GM19240 (cell line): ENCODE data around the gene DDN.

ENCODE experiments used
- DNase-seq: peaks from one replicate; pipeline ENCODE4 v3.0.0; 2011; ENCODE audit warnings: low spot score; ENCODE audit not compliant: insufficient read length

DDN gene

DNA sequence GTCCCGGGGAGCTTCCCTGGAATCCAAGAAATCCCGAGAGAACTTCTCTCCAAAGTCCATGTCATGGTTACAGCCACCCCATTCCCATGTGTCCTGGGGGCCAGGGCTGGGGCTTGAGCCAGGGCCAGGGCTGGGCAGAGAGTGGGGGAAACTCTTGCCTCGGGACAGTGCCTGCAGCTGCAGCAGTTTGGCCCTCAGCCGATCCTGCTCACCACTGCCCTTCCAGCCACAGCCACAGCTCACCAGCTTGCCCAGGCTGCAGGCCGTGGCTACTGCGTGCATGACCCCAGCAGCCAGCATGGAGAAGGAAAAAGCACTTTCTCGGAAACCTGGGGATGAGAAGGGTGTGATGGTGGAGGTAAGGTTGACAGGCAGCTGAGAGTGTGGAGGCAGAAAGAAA is 31.2 kb downstream of the DDN start:
- DNase-seq: no peak

DNA sequence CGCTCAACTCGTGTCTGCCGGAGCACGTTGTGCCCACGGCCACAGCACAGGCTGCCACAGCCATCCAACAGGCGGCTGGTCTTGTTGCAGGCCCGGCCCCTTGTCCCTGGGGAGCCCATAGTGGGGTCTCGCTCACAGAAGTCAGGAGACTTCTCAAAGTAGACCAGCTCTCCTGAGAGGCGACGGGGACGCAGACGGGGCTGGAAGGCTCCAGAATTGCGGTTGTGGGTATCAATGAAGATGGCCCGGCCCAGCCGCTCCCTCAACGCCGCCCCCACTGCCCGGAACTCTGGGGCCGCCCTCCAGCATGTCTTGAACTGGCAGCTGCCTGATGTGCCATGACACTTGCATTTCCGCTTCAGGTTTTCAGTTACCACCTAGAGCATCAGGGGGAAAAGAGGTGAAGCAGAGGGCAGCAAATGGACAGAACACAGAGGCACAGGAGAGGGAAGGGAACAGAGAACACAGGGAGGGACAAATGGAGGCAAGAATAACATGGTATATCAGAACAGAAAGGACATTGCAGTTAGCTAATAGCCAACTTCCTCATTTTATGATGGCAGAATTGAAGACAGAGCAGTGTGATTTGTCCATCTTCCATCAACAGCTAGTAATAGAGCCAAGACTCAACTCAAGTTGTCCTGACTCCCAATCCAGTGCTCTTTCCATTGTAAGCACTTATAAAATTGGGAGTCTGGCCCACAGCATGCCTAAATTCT is 32.8 kb downstream of the DDN start:
- DNase-seq: no peak

DNA sequence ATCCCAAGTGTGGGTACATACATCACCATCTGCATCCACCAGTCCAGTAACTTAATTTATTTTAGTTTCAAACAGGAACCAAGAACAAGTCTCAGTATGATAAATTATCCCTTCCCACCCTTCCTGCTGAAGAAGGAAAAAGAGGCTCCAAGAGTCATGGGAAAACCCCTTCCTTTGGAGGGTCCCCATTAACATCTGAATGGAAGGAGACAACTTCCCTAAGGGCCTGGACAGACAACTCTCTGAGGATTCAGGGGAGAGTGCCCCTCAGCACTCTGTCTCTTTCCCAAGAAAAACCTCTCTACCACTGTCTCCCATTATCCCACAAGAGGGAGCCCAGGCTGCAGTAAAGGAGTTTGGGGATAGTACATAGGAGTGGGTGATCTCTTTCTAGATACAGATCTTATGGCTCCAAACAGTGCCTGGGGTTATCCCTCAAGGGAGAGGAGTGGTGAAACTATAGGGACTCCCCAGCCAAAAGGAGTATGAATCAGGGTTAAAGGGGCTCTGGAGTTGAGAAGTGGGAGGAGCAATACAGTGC is 33.8 kb downstream of the DDN start:
- no peak for DNase-seq

DNA sequence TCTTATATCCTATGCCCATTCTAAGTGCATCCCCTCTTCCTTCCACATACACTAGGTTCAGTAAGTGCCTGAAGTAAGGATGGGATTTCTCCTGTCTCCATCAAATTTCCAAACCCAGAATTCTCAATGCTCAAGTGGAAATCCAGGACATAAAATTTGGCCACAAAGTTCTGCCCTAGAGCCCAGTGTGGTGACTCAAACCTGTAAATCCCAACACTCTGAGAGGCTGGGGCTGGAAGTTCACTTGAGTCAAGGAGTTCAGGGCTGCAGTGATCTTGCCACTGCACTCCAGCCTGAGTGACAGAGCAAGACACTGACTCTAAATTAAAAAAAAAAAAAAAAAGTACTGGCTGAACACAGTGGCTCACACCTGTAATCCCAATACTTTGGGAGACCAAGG is 37.4 kb downstream of the DDN start:
- DNase-seq: no peak

DNA sequence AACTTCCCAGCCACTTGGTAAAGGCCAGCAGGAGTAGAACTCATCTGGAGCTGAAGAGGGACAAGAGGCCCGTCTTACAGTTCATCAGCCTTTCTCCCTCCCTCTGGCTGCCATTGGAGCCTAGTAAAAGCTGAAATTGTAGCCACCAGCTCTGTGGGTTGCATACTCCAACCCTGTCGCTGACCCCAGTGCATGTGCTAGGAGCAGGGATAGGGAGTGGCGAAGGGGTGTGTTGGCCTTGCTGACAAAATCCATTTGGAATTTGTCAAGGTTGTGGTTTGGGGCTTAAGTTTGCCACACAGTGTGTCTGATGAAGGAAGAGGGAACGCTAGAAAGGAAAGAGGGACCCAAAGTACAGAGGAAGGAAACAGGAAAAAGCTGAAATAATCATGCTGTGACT is 37.8 kb downstream of the DDN start:
- DNase-seq: no peak

DNA sequence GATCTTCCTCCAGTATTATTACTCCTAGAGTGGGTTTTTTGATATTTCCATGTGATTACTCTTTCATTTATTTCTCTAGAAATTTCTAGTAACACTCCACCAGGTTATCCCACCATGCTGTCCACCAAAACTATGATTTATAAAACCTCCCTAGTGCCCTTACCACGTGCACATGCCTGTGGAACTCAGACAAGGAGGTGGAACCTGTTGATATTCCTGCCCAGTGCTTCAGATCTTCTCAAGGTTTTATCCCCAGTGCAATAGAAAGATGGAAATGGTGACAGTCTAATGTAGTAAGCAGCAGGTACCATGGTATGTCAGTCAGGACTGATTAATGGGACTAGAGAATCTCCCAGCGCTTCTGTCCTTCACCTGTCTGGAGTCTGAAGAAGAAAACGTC is 38.3 kb downstream of the DDN start:
- DNase-seq: no peak

DNA sequence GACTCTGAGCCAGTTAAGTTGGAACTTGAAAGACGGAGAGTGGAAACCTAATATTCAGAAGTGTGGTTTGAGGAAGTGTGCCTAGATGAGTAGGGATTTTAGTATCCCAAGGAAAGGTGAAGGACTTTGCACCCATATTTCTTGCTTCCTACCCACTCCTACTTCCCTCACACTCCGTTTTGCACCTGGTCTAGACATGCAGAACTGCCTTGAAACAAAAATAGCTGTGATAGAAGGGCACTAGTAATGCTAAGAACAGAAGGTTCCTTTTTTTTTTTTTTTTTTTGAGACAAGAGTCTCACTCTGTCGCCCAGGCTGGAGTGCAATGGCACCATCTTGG is 41.2 kb downstream of the DDN start:
- DNase-seq: no peak

DNA sequence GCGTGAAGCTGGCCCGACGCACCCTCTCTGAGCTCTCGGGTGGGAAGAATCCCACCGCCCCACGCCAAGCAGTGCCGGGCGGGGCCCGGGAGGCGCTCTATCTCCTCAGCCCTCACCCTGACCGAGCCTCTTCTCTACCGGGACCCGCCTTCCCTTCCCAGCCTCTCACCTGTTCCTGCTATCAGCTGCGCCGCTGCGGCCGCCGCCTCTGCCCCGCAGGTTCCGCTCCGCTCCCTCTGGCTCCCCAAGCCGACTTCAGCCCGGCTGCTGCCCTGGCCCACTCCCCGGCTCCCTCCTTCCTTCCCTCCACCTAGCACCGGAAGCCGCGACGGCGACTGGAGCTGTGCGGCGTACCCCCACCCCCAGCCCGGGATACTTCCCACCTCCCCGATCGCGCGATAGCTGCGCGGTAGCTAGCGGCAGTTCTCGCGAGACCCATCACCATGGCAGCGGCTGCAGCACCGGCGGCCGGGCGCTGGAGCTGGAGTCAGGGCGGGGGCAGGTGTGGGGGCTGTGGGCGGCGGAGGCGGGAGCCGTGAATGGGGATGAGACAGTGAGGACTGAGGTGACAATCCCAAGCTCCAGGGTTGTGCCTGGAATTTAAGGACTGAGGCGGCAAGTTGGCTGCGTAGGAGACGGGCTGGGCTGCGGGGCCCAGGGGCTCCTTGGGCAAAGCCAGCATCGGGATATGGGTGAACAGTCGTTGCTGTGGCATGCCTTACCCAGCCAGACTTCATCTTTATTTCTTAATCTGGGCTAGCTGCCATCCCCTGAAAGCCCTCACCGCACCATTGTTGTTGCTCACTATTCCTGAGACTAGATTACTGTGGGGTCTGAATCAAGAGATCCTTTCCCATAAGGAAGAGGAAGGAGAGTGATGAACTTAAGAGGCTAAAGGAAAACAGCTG is 41.8 kb downstream of the DDN start, which contains the start of gene ARF3:
Gene ARF3, minus strand, starts transcription at position 347 of the 908 bp plus-strand sequence. CDS start 16,392 bp downstream, outside the sequence.
- DNase-seq: peak; percentile 97

DNA sequence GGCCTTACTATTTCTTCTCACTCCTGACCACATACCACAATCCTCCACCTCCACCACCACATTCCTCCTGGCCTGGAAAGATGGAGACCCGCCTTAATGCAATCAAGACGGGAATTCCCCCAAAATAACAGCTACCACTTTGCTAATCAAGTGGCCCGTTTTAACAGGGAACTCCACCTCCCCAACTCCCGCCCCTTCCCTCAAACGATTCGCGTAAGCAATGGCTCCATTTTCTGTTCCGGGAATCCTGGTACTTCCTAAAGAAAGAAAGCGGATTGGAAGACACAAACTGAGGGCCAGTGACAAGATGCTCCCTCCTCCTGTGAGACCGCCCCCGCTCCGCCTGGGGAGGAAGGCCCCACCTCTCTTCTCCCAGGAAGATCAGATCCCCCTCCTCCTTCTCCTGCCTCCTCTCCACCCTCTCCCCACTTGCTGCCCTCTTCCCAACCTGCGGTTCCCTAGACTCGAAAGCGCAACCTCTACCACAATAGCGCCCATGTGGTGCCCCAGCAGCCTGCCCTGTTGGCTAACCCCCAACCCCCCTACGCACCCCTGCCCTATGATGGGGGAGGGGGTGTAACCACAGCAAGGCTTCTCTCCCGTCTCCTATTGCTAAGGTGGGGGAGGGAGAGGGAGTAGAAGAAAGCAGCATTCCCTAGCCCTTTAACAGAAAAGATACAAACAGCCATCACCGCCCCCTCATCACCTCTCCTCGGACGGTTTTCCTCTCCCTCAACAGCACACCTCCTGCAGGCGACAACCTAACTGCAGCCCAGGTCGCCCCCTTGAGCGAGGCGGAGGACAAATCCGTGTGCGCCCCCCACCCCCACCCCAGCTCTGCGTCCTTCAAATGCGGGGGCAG is 42.7 kb downstream of the DDN start:
- no peak for DNase-seq

DNA sequence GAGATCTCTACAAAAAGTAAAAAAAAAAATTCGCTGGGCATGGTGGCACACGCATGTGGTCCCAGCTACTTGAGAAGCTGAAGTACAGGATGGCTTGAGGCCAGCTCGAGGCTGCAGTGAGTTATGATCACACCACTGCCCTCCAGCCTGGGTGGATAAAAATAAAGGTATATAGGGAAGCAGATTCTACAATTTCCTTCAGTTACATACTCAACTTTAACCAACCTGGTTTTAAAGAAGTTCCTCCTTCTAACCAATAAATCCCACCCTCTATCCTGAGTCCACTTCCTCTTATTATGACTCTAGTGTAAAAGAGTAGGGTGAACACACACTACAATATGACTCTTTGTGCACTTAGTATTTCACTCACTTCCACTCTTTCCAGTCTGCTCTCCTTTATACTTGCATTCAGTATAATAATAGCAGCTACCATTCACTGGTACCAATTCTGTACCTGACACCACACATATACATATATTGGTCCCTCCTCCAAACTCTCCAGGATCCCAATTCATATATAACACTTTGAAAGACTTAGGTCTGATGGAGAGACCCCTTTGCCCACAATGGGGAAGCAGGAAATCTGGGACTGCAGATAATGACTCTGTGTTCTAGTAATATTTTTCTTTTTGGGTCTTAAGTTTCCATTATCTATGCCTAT is 44.2 kb downstream of the DDN start:
- DNase-seq: no peak

DNA sequence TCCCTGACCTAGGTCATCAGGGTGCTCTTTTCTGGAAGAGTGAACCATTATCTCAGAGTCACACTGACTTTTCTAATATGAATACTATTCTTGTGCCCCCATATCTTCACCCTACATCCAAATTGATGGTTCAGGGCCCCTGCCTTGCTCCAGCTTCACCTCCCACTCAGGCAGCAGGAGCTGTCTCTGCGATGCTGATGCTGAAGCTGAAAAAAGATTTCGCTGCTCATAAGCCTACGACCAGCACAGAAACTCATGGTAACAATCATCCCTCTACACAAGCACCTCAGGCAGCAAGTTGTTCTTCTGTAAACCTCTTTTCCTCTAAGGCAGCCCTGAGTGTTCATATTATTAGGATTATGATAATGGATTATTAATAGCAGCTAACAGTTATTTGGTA is 45.1 kb downstream of the DDN start:
- no peak for DNase-seq

DNA sequence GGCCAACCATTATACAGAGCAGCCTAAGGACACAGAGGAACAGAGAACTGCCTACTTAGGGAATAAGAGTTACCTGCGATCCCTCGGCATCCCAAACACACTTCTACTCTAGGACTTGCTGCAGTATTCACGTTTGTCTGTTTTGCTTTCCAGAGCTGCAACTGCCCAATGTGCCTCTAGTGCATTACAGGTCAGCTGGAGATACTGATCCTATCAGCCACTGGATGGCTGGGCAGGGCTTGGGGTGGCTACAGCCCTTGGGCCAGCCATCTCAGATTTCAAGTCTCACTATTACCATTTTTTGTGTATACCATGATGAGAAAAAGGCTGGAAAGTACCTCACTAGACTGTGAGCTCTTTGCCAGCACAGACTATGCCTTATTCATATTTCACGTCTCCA is 46.5 kb downstream of the DDN start:
- no peak for DNase-seq

DNA sequence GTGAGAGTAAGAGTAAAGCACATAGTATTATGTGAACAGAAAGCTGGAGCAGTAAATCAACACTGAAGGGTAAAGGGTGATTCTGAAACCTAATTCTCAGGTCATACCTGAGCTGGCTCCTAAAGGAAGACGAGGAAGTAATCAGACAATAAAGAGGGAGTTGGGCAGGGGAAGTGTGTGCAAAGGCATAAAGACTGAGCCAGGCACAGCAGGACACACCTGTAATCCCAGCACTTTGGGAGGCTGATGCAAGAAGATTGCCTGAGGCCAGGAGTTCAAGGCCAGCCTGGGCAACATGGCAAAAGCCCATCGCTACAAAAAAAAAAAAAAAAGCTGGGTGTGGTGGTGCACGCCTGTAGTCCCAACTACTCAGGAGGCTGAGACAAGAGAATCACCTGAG is 51.4 kb downstream of the DDN start:
- DNase-seq: no peak

DNA sequence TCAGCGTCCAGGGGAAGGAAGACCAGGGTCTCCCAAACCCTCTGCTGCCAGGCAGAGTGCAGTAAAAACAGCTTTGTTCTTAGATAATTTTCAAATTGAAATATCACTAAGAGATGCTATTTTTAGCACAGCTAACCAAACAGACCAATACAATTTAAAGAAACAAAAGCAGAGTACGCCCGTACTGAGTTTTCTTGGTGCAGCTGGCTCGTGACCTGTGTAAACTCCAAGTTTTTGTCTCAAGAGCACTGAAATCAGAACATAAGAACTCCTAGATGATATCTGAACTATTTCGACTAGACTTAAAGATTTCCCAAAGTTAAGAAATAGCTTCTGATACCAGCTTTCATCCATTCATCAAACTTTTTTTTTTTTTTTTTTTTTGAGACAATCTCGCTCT is 52.2 kb downstream of the DDN start:
- no peak for DNase-seq

DNA sequence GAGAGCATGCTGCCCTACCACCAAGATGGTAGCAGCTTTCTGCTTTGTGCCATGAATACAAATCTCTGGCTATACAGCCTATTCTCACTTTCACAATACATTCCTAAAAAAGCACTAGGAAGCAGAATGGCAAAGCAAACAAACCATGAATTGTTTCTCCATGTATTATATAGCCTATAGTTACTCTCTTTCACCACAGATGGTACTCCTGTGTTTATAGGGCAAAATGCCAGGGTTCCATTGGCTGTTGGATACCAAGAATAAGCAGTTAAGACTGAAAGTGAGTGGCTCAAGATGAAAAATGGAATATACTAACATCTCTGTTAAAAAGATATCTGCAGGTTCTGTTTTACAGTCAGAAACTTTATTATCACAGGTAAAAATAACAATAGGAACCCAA is 53.0 kb downstream of the DDN start:
- no peak for DNase-seq
